Pancreas (tissue), 10 donors: ENCODE results near the gene PIP4K2A. TPM values are rescaled to one million over a fixed set of nuclear protein-coding genes. Genes with fewer than 3 reads are reported as not detected.

Experiments
- ATAC-seq, 4 donors: fragments of 200-7000 bp; cut with Tn5 transposase; one replicate each; pipeline versions ENCODE4 v1.8.0 to v1.9.1; 2020; ENCODE audit warnings: mild to moderate bottlenecking in 4 of 4, moderate library complexity in 4 of 4
- DNase-seq, 6 donors: peaks; one replicate each; pipeline ENCODE4 v3.0.0-alpha.2; 2020
- FAIRE-seq: peaks from 2 replicates; lab custom pipeline; 2012; peaks lifted over from hg19 to GRCh38; lab: Jason Lieb, UNC
- H3K27ac ChIP-seq, 4 donors: fragments of 200-600 bp; sonication (generic); 1 replicate in 3 of 4; 2 replicates in 1 of 4; pipeline versions ENCODE4 v1.5.0 to v1.8.0; 2020
- H3K27me3 ChIP-seq, 4 donors: fragments of 200-600 bp; one replicate each; pipeline ENCODE4 v1.8.0; 2021
- H3K36me3 ChIP-seq, 3 donors: fragments of 200-600 bp; sonication (generic) in 1 of 3; one replicate each; pipeline versions ENCODE4 v1.5.0 to v1.8.0; 2020 to 2021
- H3K4me1 ChIP-seq, 3 donors: fragments of 200-600 bp; one replicate each; pipeline ENCODE4 v1.8.0; 2021
- H3K4me3 ChIP-seq, 4 donors: fragments of 200-600 bp; sonication (generic) in 2 of 4; one replicate each; pipeline versions ENCODE4 v1.5.0 to v1.8.0; 2020 to 2021
- H3K9me3 ChIP-seq, 4 donors: fragments of 200-600 bp; one replicate each; pipeline ENCODE4 v1.8.0; 2021
- CTCF ChIP-seq, 4 donors: fragments of 200-600 bp; sonication (generic) in 3 of 4; IDR thresholded peaks; one replicate each; pipeline versions ENCODE4 v1.5.0 to v1.8.0; 2021; ENCODE audit warnings: antibody characterized with exemption in 4 of 4
- WGBS, 2 donors: extraction: QIAGEN DNeasy Blood & Tissue Kit; methylation state at CpG; one replicate each; pipeline ENCODE4 v1.1.7; 2013; 5-methylcytosine and 5-hydroxymethylcytosine counted together
- intact Hi-C, 3 donors: fragments of 100-400 bp; cut with DNase I; formaldehyde crosslinking; loops; one replicate each; pipeline versions ENCODE4 v1.11.1 to v1.14.2; 2022
- polyA plus RNA-seq, 2 donors: library from polyadenylated mRNA; stranded (reverse); fragments of 200-250 nt; gene quantifications; one replicate each; pipeline ENCODE4 v1.2.3, GENCODE V29; 2013
- total RNA-seq, 6 donors: library from RNA; stranded (reverse); fragmentation: NEBNext Ultra II Directional in 4 of 6; extraction: Animal tissue kit (Norgen Biotek cat#: 25700) in 4 of 6; gene quantifications; one replicate each; pipeline versions ENCODE4 v1.2.1 to v1.2.4, GENCODE V29; 2021 to 2023
- donor health status: healthy with polysubstance abuse.
- donor health status: DM: no; HTN: no; CAD: no; lungs with moderate emphysema.
- donor health status: DM: no; HTN: no; CAD: no.
- donor health status: control.
- donor health status: control.
- donor health status: Bipolar disorder and iron deficiency.
- donor health status: DM: yes; HTN: yes; CAD: no.
- donor health status: DM: no; HTN: no; CAD: no.
- donor health status: DM: no; HTN: no; CAD: no.
- donor health status: DM: yes; HTN: yes; CAD: no.

PIP4K2A gene
- 10 to 100 TPM in 2 of 6 donors, 1 to 10 TPM in 4; 5.6 to 17.8 (median 7.9) TPM for total RNA-seq
- 1 to 10 TPM; 3.6 to 4.3 TPM for polyA plus RNA-seq

DNA sequence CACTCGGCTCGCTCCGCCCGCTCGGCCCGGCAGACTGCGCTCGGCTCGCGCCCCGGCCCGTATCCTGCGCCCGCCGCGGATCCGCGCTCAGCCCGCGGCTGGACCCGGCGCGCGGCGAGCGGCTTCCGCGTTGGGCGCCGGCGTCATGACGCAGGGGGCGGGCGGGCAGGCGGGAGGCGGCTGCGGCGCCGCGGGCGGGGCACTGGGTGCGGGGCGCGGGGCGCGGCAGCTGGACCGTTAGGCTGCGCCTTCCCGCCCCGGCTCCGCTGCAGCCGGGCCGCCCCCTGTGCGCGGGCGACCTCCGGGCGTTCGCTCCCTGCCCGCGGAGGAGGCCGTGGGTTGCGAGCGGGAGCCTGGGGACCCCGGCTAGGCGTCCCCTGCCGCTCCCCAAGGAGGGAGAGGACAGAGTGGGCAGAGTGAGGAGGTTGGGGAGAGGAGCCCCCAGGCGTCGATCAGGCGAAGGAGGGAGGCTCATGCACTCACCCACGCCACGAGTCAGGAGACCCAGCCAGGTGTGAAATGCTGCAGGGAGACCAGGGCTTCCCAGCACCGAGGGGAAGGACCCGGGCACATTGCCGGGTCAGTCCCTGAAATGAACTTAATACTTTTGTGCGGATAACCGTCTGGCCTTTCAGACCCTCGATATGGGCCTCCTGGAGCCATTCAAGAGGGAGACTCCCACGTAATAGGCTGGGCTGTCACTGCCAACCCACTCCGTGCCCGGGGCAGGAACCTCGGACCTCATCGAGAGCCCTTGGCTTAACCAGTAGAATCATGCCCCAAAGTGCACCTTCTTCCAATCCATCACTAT is at the start of gene PIP4K2A:
TSS of gene PIP4K2A (minus strand) at position 100 of the 811 bp plus-strand sequence. CDS start 252 bp downstream, outside the sequence.
- H3K4me3 ChIP-seq: peak within 1 kb of the TSS; percentile 72 to 92 (median 84)
- DNase-seq (peak; percentile 62 to 90 (median 74)), ATAC-seq (peak; percentile 86 to 92 (median 88)), FAIRE-seq (no peak)
- intact Hi-C loops: no loop called here
- H3K4me1 ChIP-seq: peaks cover 7 to 16% (median 8%) of the 10 kb centered on the region in 3 donors
- H3K27ac ChIP-seq: peak within 1 kb of the TSS; percentile 11 to 79 (median 57)
- H3K36me3 ChIP-seq: no peaks in the 10 kb centered on the region
- TF ChIP-seq CTCF (IDR thresholded peaks at IDR 0.05): no peak
- H3K27me3 ChIP-seq: no peaks in the 10 kb centered on the region
- WGBS, 2 donors: 8 to 12% methylated on average over 63 to 83 of the region's 83 CpGs
- no peaks in the 10 kb centered on the region for H3K9me3 ChIP-seq

DNA sequence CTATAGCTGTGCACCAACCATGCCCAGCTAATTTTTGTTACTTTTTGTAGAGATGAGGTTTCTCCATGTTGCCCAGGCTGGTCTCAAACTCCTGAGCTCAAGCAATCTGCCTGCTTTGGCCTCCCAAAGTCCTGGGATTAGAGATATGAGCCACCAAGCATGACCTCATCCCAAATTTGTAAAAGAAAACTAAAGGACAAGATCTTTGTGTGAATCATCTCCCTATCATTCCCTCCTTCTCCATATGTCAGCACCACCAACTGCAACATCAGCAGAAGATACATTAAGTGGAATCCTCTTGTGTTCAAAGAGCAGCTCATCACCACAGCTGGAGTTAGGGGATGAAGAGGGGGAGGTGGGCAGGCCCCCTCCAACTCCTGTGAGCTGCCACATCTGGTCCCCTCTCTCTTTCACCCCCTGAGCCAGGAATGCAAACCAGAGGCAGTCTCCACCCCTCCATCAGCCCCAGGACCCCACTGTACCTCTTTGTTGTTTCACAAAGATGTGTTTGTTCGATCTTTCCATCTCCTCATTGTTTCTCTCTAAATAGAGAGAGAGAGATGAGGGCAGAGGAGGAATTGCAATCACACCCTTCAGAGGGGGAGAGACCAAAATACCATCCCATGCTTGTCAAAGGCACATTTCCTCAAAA is 47.3 kb upstream of the PIP4K2A start:
- H3K27me3 ChIP-seq: no peaks in the 10 kb centered on the region
- no peak for TF ChIP-seq CTCF (IDR thresholded peaks at IDR 0.05)
- H3K27ac ChIP-seq: no peak overlapping the region
- no peaks in the 10 kb centered on the region for H3K9me3 ChIP-seq
- H3K36me3 ChIP-seq: no peaks in the 10 kb centered on the region
- intact Hi-C loops: no loop called here
- WGBS, 2 donors: 84 to 91% methylated on average over 1 of the region's 1 CpG
- H3K4me3 ChIP-seq: no peak overlapping the region
- H3K4me1 ChIP-seq: peaks cover 0 to 4% (median under 1%) of the 10 kb centered on the region in 3 donors
- no peak for ATAC-seq
- DNase-seq: no peak
- FAIRE-seq: no peak

GRCh38 chr10:22760025-22760424 is 45.6 kb upstream of the PIP4K2A start:
- ATAC-seq: no peak
- Histone ChIP-seq H3K27me3 (no peaks in the 10 kb centered on the region), H3K4me1 (no peaks in the 10 kb centered on the region), H3K27ac (no peak overlapping the region), H3K36me3 (no peaks in the 10 kb centered on the region), H3K4me3 (no peak overlapping the region), H3K9me3 (no peaks in the 10 kb centered on the region)
- no peak for TF ChIP-seq CTCF (IDR thresholded peaks at IDR 0.05)
- intact Hi-C loops: no loop called here
- FAIRE-seq: no peak
- no peak for DNase-seq

DNA sequence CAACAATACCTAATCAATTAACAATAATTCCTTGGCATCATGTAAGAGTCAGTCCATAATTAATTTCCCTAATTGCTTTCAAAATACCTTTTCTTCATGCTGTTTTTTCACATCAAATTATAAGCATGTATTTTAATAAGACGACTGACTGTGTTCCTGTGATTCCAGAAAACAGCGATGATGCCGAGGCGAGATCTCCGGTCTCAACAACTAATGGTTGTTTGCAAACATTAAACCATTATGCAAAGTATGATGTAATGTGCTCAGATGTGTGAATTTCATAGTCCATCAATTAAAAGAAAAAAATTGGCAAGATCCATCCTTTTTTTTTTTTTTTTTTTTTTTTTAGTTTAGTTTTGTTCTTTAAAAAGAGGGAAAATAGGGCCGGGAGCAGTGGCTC is 44.5 kb upstream of the PIP4K2A start:
- FAIRE-seq (no peak), DNase-seq (no peak), ATAC-seq (no peak)
- Histone ChIP-seq H3K36me3 (no peaks in the 10 kb centered on the region), H3K4me1 (no peaks in the 10 kb centered on the region), H3K27me3 (no peaks in the 10 kb centered on the region), H3K27ac (no peak overlapping the region), H3K4me3 (no peak overlapping the region), H3K9me3 (no peaks in the 10 kb centered on the region)
- intact Hi-C loops: no loop called here
- 92 to 94% methylated on average over 6 of the region's 6 CpGs for WGBS, 2 donors
- no peak for TF ChIP-seq CTCF (IDR thresholded peaks at IDR 0.05)
